ENCODE results near the gene ZNF415.
"Not testable (repeated sequence)": the region's sequence is repeated elsewhere in the genome, so short reads cannot be mapped to it uniquely, and the experiment has no call there.

Gene ZNF415

GRCh38 chr19:53140351-53140750, 7.6 kb upstream of the ZNF415 start:
- Histone ChIP-seq H3K4me1 (ENCODE audit: control insufficient read depth in 1 of 2, insufficient read depth in 2 of 2, low read length in 2 of 2) (no peaks in the 10 kb centered on the region), H3K36me3 (ENCODE audit: control insufficient read depth in 1 of 2, insufficient read depth in 2 of 2, low read length in 2 of 2) (peaks cover 0 to 39% of the 10 kb centered on the region in 2 donors), H3K4me3 (ENCODE audit: low read depth in 1 of 2, low read length in 2 of 2) (peak overlapping the region; percentile 31 to 39), H3K27ac (ENCODE audit: low read length) (no peak overlapping the region), H3K9me3 (ENCODE audit: control insufficient read depth in 1 of 2, low read length in 2 of 2) (peaks cover 50 to 54% of the 10 kb centered on the region in 2 donors), H3K27me3 (ENCODE audit: low read depth, low read length) (no peaks in the 10 kb centered on the region)

- Histone ChIP-seq H3K27me3 (ENCODE audit: low read depth, low read length) (no peaks in the 10 kb centered on the region), H3K4me1 (ENCODE audit: control insufficient read depth in 1 of 2, insufficient read depth in 2 of 2, low read length in 2 of 2) (no peaks in the 10 kb centered on the region), H3K36me3 (ENCODE audit: control insufficient read depth in 1 of 2, insufficient read depth in 2 of 2, low read length in 2 of 2) (peaks cover 0 to 7% of the 10 kb centered on the region in 2 donors), H3K27ac (ENCODE audit: low read length) (no peak overlapping the region), H3K4me3 (ENCODE audit: low read depth in 1 of 2, low read length in 2 of 2) (no peak overlapping the region), H3K9me3 (ENCODE audit: control insufficient read depth in 1 of 2, low read length in 2 of 2) (peaks cover 29 to 31% of the 10 kb centered on the region in 2 donors)
Measured at GRCh38 chr19:53136432-53136831, 3.7 kb upstream of the ZNF415 start.

GRCh38 chr19:53131727-53132126, 983 bp downstream of the ZNF415 start:
- H3K27ac ChIP-seq (ENCODE audit: low read length) = no peak overlapping the region
- no peaks in the 10 kb centered on the region for H3K27me3 ChIP-seq (ENCODE audit: low read depth, low read length)
- H3K4me3 ChIP-seq (ENCODE audit: low read depth in 1 of 2, low read length in 2 of 2) = peak overlapping the region; percentile 67 to 93
- no peaks in the 10 kb centered on the region for H3K9me3 ChIP-seq (ENCODE audit: control insufficient read depth in 1 of 2, low read length in 2 of 2)
- H3K4me1 ChIP-seq (ENCODE audit: control insufficient read depth in 1 of 2, insufficient read depth in 2 of 2, low read length in 2 of 2) = peaks cover 0 to 5% of the 10 kb centered on the region in 2 donors
- H3K36me3 ChIP-seq (ENCODE audit: control insufficient read depth in 1 of 2, insufficient read depth in 2 of 2, low read length in 2 of 2) = no peaks in the 10 kb centered on the region

- Histone ChIP-seq H3K36me3 (ENCODE audit: control insufficient read depth in 1 of 2, insufficient read depth in 2 of 2, low read length in 2 of 2) (no peaks in the 10 kb centered on the region), H3K9me3 (ENCODE audit: control insufficient read depth in 1 of 2, low read length in 2 of 2) (no peaks in the 10 kb centered on the region), H3K4me3 (ENCODE audit: low read depth in 1 of 2, low read length in 2 of 2) (no peak overlapping the region), H3K4me1 (ENCODE audit: control insufficient read depth in 1 of 2, insufficient read depth in 2 of 2, low read length in 2 of 2) (peaks cover 0 to 5% of the 10 kb centered on the region in 2 donors), H3K27ac (ENCODE audit: low read length) (no peak overlapping the region), H3K27me3 (ENCODE audit: low read depth, low read length) (no peaks in the 10 kb centered on the region)
Measured at GRCh38 chr19:53131085-53131590, 1.6 kb downstream of the ZNF415 start.

- H3K36me3 ChIP-seq (ENCODE audit: control insufficient read depth in 1 of 2, insufficient read depth in 2 of 2, low read length in 2 of 2) = no peaks in the 10 kb centered on the region
- H3K27ac ChIP-seq (ENCODE audit: low read length) = no peak overlapping the region
- no peak overlapping the region for H3K4me3 ChIP-seq (ENCODE audit: low read depth in 1 of 2, low read length in 2 of 2)
- peaks cover 0 to 5% of the 10 kb centered on the region in 2 donors for H3K4me1 ChIP-seq (ENCODE audit: control insufficient read depth in 1 of 2, insufficient read depth in 2 of 2, low read length in 2 of 2)
- no peaks in the 10 kb centered on the region for H3K9me3 ChIP-seq (ENCODE audit: control insufficient read depth in 1 of 2, low read length in 2 of 2)
- no peaks in the 10 kb centered on the region for H3K27me3 ChIP-seq (ENCODE audit: low read depth, low read length)
Measured at GRCh38 chr19:53130506-53130905, 2.2 kb downstream of the ZNF415 start.

GRCh38 chr19:53126733-53127526, 5.8 kb downstream of the ZNF415 start:
- not testable (repeated sequence) for H3K9me3 ChIP-seq (ENCODE audit: control insufficient read depth in 1 of 2, low read length in 2 of 2); H3K4me3 ChIP-seq (ENCODE audit: low read depth in 1 of 2, low read length in 2 of 2); H3K4me1 ChIP-seq (ENCODE audit: control insufficient read depth in 1 of 2, insufficient read depth in 2 of 2, low read length in 2 of 2); H3K36me3 ChIP-seq (ENCODE audit: control insufficient read depth in 1 of 2, insufficient read depth in 2 of 2, low read length in 2 of 2); H3K27me3 ChIP-seq (ENCODE audit: low read depth, low read length); H3K27ac ChIP-seq (ENCODE audit: low read length)

- Histone ChIP-seq H3K4me3 (ENCODE audit: low read depth in 1 of 2, low read length in 2 of 2) (no peak overlapping the region), H3K27ac (ENCODE audit: low read length) (no peak overlapping the region), H3K9me3 (ENCODE audit: control insufficient read depth in 1 of 2, low read length in 2 of 2) (peaks cover 0 to 3% of the 10 kb centered on the region in 2 donors), H3K27me3 (ENCODE audit: low read depth, low read length) (no peaks in the 10 kb centered on the region), H3K4me1 (ENCODE audit: control insufficient read depth in 1 of 2, insufficient read depth in 2 of 2, low read length in 2 of 2) (no peaks in the 10 kb centered on the region), H3K36me3 (ENCODE audit: control insufficient read depth in 1 of 2, insufficient read depth in 2 of 2, low read length in 2 of 2) (peaks cover 3 to 10% of the 10 kb centered on the region in 2 donors)
Measured at GRCh38 chr19:53123400-53123799, 9.3 kb downstream of the ZNF415 start.

- no peak overlapping the region for H3K27ac ChIP-seq (ENCODE audit: low read length)
- H3K4me3 ChIP-seq (ENCODE audit: low read depth in 1 of 2, low read length in 2 of 2) = no peak overlapping the region
- H3K27me3 ChIP-seq (ENCODE audit: low read depth, low read length) = no peaks in the 10 kb centered on the region
- peaks cover 4 to 8% of the 10 kb centered on the region in 2 donors for H3K9me3 ChIP-seq (ENCODE audit: control insufficient read depth in 1 of 2, low read length in 2 of 2)
- H3K4me1 ChIP-seq (ENCODE audit: control insufficient read depth in 1 of 2, insufficient read depth in 2 of 2, low read length in 2 of 2) = no peaks in the 10 kb centered on the region
- H3K36me3 ChIP-seq (ENCODE audit: control insufficient read depth in 1 of 2, insufficient read depth in 2 of 2, low read length in 2 of 2) = peaks cover 26 to 74% of the 10 kb centered on the region in 2 donors
Measured at GRCh38 chr19:53112286-53112685, 20.4 kb downstream of the ZNF415 start.

- Histone ChIP-seq H3K27me3 (ENCODE audit: low read depth, low read length) (no peaks in the 10 kb centered on the region), H3K36me3 (ENCODE audit: control insufficient read depth in 1 of 2, insufficient read depth in 2 of 2, low read length in 2 of 2) (peaks cover 14 to 47% of the 10 kb centered on the region in 2 donors), H3K9me3 (ENCODE audit: control insufficient read depth in 1 of 2, low read length in 2 of 2) (no peaks in the 10 kb centered on the region), H3K4me3 (ENCODE audit: low read depth in 1 of 2, low read length in 2 of 2) (no peak overlapping the region), H3K27ac (ENCODE audit: low read length) (no peak overlapping the region), H3K4me1 (ENCODE audit: control insufficient read depth in 1 of 2, insufficient read depth in 2 of 2, low read length in 2 of 2) (no peaks in the 10 kb centered on the region)
Measured at GRCh38 chr19:53109527-53109926, 23.2 kb downstream of the ZNF415 start.

GRCh38 chr19:53103234-53104203, 29.2 kb downstream of the ZNF415 start, which contains the start of gene ZNF160:
Gene ZNF160, minus strand, starts transcription at chr19:53103422. Its CDS starts 17,146 bp downstream, at chr19:53086276.
- peak within 1 kb of the TSS; percentile 88 to 91 for H3K4me3 ChIP-seq (ENCODE audit: low read depth in 1 of 2, low read length in 2 of 2)
- peak within 1 kb of the TSS; percentile 82 for H3K27ac ChIP-seq (ENCODE audit: low read length)
- H3K36me3 ChIP-seq (ENCODE audit: control insufficient read depth in 1 of 2, insufficient read depth in 2 of 2, low read length in 2 of 2) = peaks cover 0 to 8% of the 10 kb centered on the region in 2 donors
- no peaks in the 10 kb centered on the region for H3K9me3 ChIP-seq (ENCODE audit: control insufficient read depth in 1 of 2, low read length in 2 of 2)
- H3K27me3 ChIP-seq (ENCODE audit: low read depth, low read length) = no peaks in the 10 kb centered on the region
- peaks cover 7 to 18% of the 10 kb centered on the region in 2 donors for H3K4me1 ChIP-seq (ENCODE audit: control insufficient read depth in 1 of 2, insufficient read depth in 2 of 2, low read length in 2 of 2)

GRCh38 chr19:53102756-53103233, 29.9 kb downstream of the ZNF415 start:
- Histone ChIP-seq H3K4me1 (ENCODE audit: control insufficient read depth in 1 of 2, insufficient read depth in 2 of 2, low read length in 2 of 2) (peaks cover 7 to 18% of the 10 kb centered on the region in 2 donors), H3K27ac (ENCODE audit: low read length) (peak overlapping the region; percentile 82), H3K36me3 (ENCODE audit: control insufficient read depth in 1 of 2, insufficient read depth in 2 of 2, low read length in 2 of 2) (peaks cover 3% of the 10 kb centered on the region in 2 donors)

More at GRCh38 chr19:53102756-53103233, 29.9 kb downstream of the ZNF415 start:
- H3K27me3 ChIP-seq (ENCODE audit: low read depth, low read length) = no peaks in the 10 kb centered on the region
- H3K9me3 ChIP-seq (ENCODE audit: control insufficient read depth in 1 of 2, low read length in 2 of 2) = no peaks in the 10 kb centered on the region
- peak overlapping the region; percentile 72 to 91 for H3K4me3 ChIP-seq (ENCODE audit: low read depth in 1 of 2, low read length in 2 of 2)

All from muscle layer of duodenum (tissue), 2 donors.